Neural crest cell (in vitro differentiated cells): ENCODE data around the gene TANGO2. TPM values are rescaled to one million over a fixed set of nuclear protein-coding genes. Genes with fewer than 3 reads are reported as not detected.

Source experiments
- DNase-seq: peaks from one replicate; pipeline ENCODE4 v3.0.0; 2021; ENCODE audit warnings: low read depth, mixed read lengths, low spot score
- H3K27ac Mint-ChIP-seq: one replicate; pipeline ENCODE4 v1.8.0; 2021; ENCODE audit warnings: mild to moderate bottlenecking, mixed read lengths; ENCODE audit not compliant: unreplicated experiment
- H3K27me3 Mint-ChIP-seq: 2 replicates; pipeline ENCODE4 v1.8.0; 2021; ENCODE audit warnings: low read depth, mild to moderate bottlenecking, mixed read lengths
- H3K36me3 Mint-ChIP-seq: 2 replicates; pipeline ENCODE4 v1.8.0; 2021; ENCODE audit warnings: low read depth, mild to moderate bottlenecking, mixed read lengths
- H3K4me1 Mint-ChIP-seq: 2 replicates; pipeline ENCODE4 v1.8.0; 2021; ENCODE audit warnings: mixed read lengths
- H3K4me3 Mint-ChIP-seq: one replicate; pipeline ENCODE4 v1.8.0; 2021; ENCODE audit warnings: mild to moderate bottlenecking, mixed read lengths
- H3K9me3 Mint-ChIP-seq: 2 replicates; pipeline ENCODE4 v1.8.0; 2021; ENCODE audit warnings: mixed read lengths
- CTCF ChIP-seq: fragments of 200-600 bp; sonication (generic); conservative IDR thresholded peaks from 2 replicates; pipeline ENCODE4 v1.5.0; 2021; ENCODE audit warnings: antibody characterized with exemption, mild to moderate bottlenecking
- long read RNA-seq: library from polyadenylated mRNA; unstranded; transcript quantifications from one replicate; pipeline ENCODE4 v2.0.0, GENCODE V29; 2020
- total RNA-seq: library from RNA; stranded (reverse); gene quantifications from 2 replicates; pipeline ENCODE4 v1.2.1, GENCODE V29; 2021

Gene TANGO2, protein sequence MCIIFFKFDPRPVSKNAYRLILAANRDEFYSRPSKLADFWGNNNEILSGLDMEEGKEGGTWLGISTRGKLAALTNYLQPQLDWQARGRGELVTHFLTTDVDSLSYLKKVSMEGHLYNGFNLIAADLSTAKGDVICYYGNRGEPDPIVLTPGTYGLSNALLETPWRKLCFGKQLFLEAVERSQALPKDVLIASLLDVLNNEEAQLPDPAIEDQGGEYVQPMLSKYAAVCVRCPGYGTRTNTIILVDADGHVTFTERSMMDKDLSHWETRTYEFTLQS
- 12.8 and 13.4 TPM in 2 replicates for total RNA-seq
- long read RNA-seq, partial matches to known transcripts: 2 of 9 reads
- long read RNA-seq, other reads (novel, unspliced or antisense): 7 of 9 reads

DNA sequence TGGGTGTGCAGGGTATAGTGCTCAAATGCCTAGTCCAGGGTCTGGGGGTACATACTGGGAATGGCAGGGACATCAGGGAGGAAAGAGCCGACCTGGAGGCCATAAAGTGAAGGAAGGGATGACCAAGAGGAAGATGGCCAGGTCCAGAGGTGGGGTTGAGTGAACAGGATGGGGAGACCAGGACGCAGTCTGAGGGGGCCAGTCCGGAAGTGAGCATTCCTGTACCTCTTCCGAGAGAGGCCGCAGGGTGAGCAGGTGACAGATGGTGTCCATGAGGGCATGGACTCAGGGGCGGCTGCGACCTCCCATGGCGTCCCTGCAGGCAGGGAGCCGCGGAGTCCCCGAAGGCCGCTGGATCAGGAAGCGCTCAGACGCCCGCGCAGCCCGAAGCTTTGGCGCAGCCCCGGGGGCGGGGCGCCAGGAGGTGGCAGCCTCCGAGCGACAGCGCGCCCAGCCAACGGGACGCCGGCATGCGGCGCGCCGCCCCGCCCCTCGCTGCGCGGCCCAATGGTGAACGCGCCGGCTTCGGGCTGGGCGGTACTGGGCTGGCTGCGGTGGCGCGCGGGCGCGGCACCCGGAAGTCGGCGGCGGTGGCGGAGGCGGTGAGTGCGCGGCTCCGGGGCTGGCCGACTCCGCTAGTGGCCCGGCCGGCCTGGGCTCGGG lies at the start of gene TANGO2:
TSS of gene TANGO2 (plus strand) at position 578 of the 663 bp plus-strand sequence. CDS start 15,689 bp downstream, outside the sequence.
- Mint-ChIP-seq H3K4me1 (peaks cover 22% of the 10 kb centered on the region), H3K27ac (no peak within 1 kb of the TSS), H3K4me3 (peak within 1 kb of the TSS; percentile 89), H3K9me3 (no peaks in the 10 kb centered on the region), H3K36me3 (no peaks in the 10 kb centered on the region), H3K27me3 (peaks cover 31% of the 10 kb centered on the region)
- DNase-seq: peak; percentile 89
- no peak for TF ChIP-seq CTCF

GRCh38 chr22:19971276-19972124 lies 49.4 kb upstream of the TANGO2 start:
- no peak for DNase-seq
- no peaks in the 10 kb centered on the region for H3K9me3 Mint-ChIP-seq
- peaks cover 35% of the 10 kb centered on the region for H3K4me1 Mint-ChIP-seq
- no peak for TF ChIP-seq CTCF
- no peak overlapping the region for H3K27ac Mint-ChIP-seq
- H3K27me3 Mint-ChIP-seq: peaks cover 8% of the 10 kb centered on the region
- H3K4me3 Mint-ChIP-seq: peak overlapping the region; percentile 62
- H3K36me3 Mint-ChIP-seq: peaks cover 12% of the 10 kb centered on the region

- Mint-ChIP-seq H3K27ac (no peak overlapping the region), H3K4me3 (peak overlapping the region; percentile 62), H3K36me3 (peaks cover 10% of the 10 kb centered on the region), H3K27me3 (peaks cover 8% of the 10 kb centered on the region), H3K4me1 (peaks cover 28% of the 10 kb centered on the region), H3K9me3 (no peaks in the 10 kb centered on the region)
- DNase-seq: no peak
- TF ChIP-seq CTCF: no peak
Observed at GRCh38 chr22:19972251-19972650, 48.7 kb upstream of the TANGO2 start.

DNA sequence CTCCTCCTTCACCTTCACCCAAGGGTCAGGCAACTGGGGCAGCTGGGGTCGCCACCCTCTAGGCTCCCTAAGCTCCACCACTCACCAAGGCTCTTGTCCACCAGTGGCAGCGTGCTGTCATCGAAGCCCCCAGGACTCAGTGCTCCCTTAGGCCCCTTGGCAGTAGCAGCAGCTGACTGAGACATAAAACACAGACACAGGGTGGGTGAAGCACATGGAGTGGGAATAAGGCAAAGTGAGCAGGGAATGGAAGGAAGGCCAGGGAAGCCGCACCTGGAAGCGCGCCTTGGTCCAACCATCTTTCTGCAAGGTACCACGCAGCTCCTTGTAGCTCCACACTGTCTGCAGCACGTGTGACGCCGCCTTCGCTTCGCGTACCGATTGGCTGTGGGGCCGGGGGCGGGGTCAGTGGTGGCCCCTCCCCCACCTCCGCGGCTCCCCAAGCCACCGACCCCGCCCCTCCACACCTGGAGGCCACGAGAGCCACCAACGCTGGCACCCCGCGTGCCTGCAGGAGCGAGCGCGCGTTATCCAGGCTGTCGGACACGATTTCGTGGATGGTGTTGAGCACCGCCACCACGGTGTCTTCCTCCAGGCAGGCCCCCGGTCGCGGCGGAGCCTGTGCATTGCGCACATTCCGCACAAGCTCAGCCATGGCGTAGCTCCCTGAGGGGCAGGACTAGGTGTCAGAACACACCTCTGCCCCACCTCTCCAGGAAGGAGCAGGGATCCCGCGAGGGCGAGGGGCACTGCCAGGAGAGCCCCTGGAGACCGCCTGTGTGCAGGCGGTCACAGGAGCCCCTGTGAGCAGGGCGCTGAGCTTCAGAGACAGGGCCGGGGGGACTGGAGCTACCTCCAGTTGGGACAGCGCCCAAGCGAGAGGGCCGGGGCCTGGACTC lies 48.0 kb upstream of the TANGO2 start:
- no peak for DNase-seq
- Mint-ChIP-seq H3K4me3 (peak overlapping the region; percentile 31), H3K4me1 (peaks cover 21% of the 10 kb centered on the region), H3K36me3 (peaks cover 10% of the 10 kb centered on the region), H3K27ac (no peak overlapping the region), H3K9me3 (no peaks in the 10 kb centered on the region), H3K27me3 (peaks cover 8% of the 10 kb centered on the region)
- no peak for TF ChIP-seq CTCF
